Progenitor cell of endocrine pancreas (in vitro differentiated cells): ENCODE measurements around the gene ZDHHC6. TPM values are rescaled to one million over a fixed set of nuclear protein-coding genes. Genes with fewer than 3 reads are reported as not detected.

Source experiments
- DNase-seq: peaks from one replicate; pipeline ENCODE4 v3.0.0; 2021; ENCODE audit warnings: low spot score; ENCODE audit not compliant: unreplicated experiment
- H3K27ac Mint-ChIP-seq: 2 replicates; pipeline ENCODE4 v1.8.0; 2021; ENCODE audit warnings: mild to moderate bottlenecking, moderate library complexity, mixed read lengths
- H3K27me3 Mint-ChIP-seq: 2 replicates; pipeline ENCODE4 v1.8.0; 2021; ENCODE audit warnings: mixed read lengths
- H3K36me3 Mint-ChIP-seq: 2 replicates; pipeline ENCODE4 v1.8.0; 2022; ENCODE audit warnings: mixed read lengths; ENCODE audit not compliant: insufficient read depth
- H3K4me1 Mint-ChIP-seq: 2 replicates; pipeline ENCODE4 v1.8.0; 2021; ENCODE audit warnings: low read depth, mixed read lengths
- H3K4me3 Mint-ChIP-seq: 2 replicates; pipeline ENCODE4 v1.8.0; 2021; ENCODE audit warnings: low read depth, mild to moderate bottlenecking, moderate library complexity, mixed read lengths
- H3K9me3 Mint-ChIP-seq: 2 replicates; pipeline ENCODE4 v1.8.0; 2021; ENCODE audit warnings: low read depth, mixed read lengths
- CTCF ChIP-seq: fragments of 200-600 bp; sonication (generic); IDR thresholded peaks from one replicate; pipeline ENCODE4 v1.5.0; 2021; ENCODE audit warnings: antibody characterized with exemption, mild to moderate bottlenecking; ENCODE audit not compliant: unreplicated experiment
- total RNA-seq: library from RNA; stranded (reverse); gene quantifications from 2 replicates; pipeline ENCODE4 v1.2.1, GENCODE V29; 2021

ZDHHC6 gene
- total RNA-seq, 1 donor from 2014 or later: 47.9 TPM

GRCh38 chr10:112404617-112405016, 42.1 kb downstream of the ZDHHC6 start:
- H3K4me1 Mint-ChIP-seq: peaks cover 2% of the 10 kb centered on the region

GRCh38 chr10:112402917-112403316, 43.8 kb downstream of the ZDHHC6 start:
- no peak overlapping the region for H3K27ac Mint-ChIP-seq
- H3K9me3 Mint-ChIP-seq: peaks cover 6% of the 10 kb centered on the region
- H3K4me3 Mint-ChIP-seq: no peak overlapping the region
- H3K4me1 Mint-ChIP-seq: no peaks in the 10 kb centered on the region
- H3K27me3 Mint-ChIP-seq: peaks cover 11% of the 10 kb centered on the region
- no peaks in the 10 kb centered on the region for H3K36me3 Mint-ChIP-seq
- no peak for TF ChIP-seq CTCF
- DNase-seq: no peak

More at GRCh38 chr10:112404617-112405016, 42.1 kb downstream of the ZDHHC6 start:
- no peak for TF ChIP-seq CTCF
- Mint-ChIP-seq H3K36me3 (no peaks in the 10 kb centered on the region), H3K27ac (no peak overlapping the region), H3K4me3 (no peak overlapping the region), H3K9me3 (peaks cover 6% of the 10 kb centered on the region), H3K27me3 (peaks cover 9% of the 10 kb centered on the region)
- no peak for DNase-seq

GRCh38 chr10:112397592-112397991, 49.1 kb downstream of the ZDHHC6 start:
- Mint-ChIP-seq H3K27me3 (peaks cover 9% of the 10 kb centered on the region), H3K9me3 (no peaks in the 10 kb centered on the region), H3K4me3 (no peak overlapping the region), H3K27ac (no peak overlapping the region), H3K4me1 (no peaks in the 10 kb centered on the region), H3K36me3 (no peaks in the 10 kb centered on the region)
- DNase-seq: no peak
- TF ChIP-seq CTCF: no peak

- peaks cover 6% of the 10 kb centered on the region for H3K4me1 Mint-ChIP-seq
- H3K9me3 Mint-ChIP-seq: no peaks in the 10 kb centered on the region
- H3K4me3 Mint-ChIP-seq: no peak overlapping the region
- peaks cover 7% of the 10 kb centered on the region for H3K27me3 Mint-ChIP-seq
- no peak overlapping the region for H3K27ac Mint-ChIP-seq
- TF ChIP-seq CTCF: no peak
- DNase-seq: no peak
- no peaks in the 10 kb centered on the region for H3K36me3 Mint-ChIP-seq
Measured at GRCh38 chr10:112395809-112396530, 50.7 kb downstream of the ZDHHC6 start.

- Mint-ChIP-seq H3K4me3 (no peak overlapping the region), H3K4me1 (peaks cover 7% of the 10 kb centered on the region), H3K9me3 (no peaks in the 10 kb centered on the region), H3K36me3 (no peaks in the 10 kb centered on the region), H3K27ac (no peak overlapping the region), H3K27me3 (peaks cover 4% of the 10 kb centered on the region)
- TF ChIP-seq CTCF: no peak
- no peak for DNase-seq
Measured at GRCh38 chr10:112394475-112394875, 52.2 kb downstream of the ZDHHC6 start.
